SK-N-SH (cell line): ENCODE data around the gene RFTN1. TPM values are rescaled to one million over a fixed set of nuclear protein-coding genes. Genes with fewer than 3 reads are reported as not detected.

Experiments used
- CTCF ChIA-PET: fragments of 300-600, 350-600 bp; formaldehyde crosslinking; extraction: SDS; loops from one replicate; lab custom pipeline; 2021; lab: Yijun Ruan, JAX
- POLR2A ChIA-PET: fragments of 350-600 bp; sonication (Branson Sonifier 250); formaldehyde crosslinking; extraction: SDS; loops from one replicate; lab custom pipeline; 2020; ENCODE audit warnings: antibody characterized with exemption, inconsistent platforms; lab: Yijun Ruan, JAX
- DNase-seq: peaks from one replicate; pipeline ENCODE4 v3.0.0; 2012
- H2AFZ ChIP-seq: fragments of 200-600 bp; sonication (generic); 2 replicates; pipeline ENCODE4 v1.8.1; 2016; ENCODE audit warnings: antibody characterized with exemption, mild to moderate bottlenecking, low read depth
- H3F3A ChIP-seq: fragments of 200-600 bp; sonication (generic); replicated peaks from 2 replicates; pipeline ENCODE3; 2016; ENCODE audit warnings: antibody characterized with exemption, mild to moderate bottlenecking; ENCODE audit not compliant: insufficient read depth
- H3K27ac ChIP-seq, 2 experiments: fragments of 200-500 bp in 1 of 2; fragments of 200-600 bp in 1 of 2; sonication (Bioruptor generic) in 1 of 2; sonication (generic), shearing (Covaris generic) in 1 of 2; 2 replicates each; pipeline versions ENCODE4 v1.5.1 to v1.6.1; 2014 to 2016; ENCODE audit warnings: low read depth in 2 of 2, inconsistent platforms in 1 of 2, low read length in 1 of 2, mild to moderate bottlenecking in 1 of 2, mixed read lengths in 1 of 2
- H3K27me3 ChIP-seq: fragments of 200-600 bp; sonication (generic), shearing (Covaris generic); 2 replicates; pipeline ENCODE4 v1.6.1; 2016; ENCODE audit warnings: mixed run types; ENCODE audit not compliant: insufficient read depth
- H3K36me3 ChIP-seq, 2 experiments: fragments of 200-500 bp in 1 of 2; fragments of 200-600 bp in 1 of 2; sonication (Bioruptor generic) in 1 of 2; sonication (generic) in 1 of 2; replicated peaks in 1 of 2; 2 replicates each; pipeline versions ENCODE3 to v1.5.1; 2014 to 2016; ENCODE audit warnings: low read length in 1 of 2, mild to moderate bottlenecking in 1 of 2; ENCODE audit not compliant: insufficient read depth in 2 of 2, control insufficient read depth in 1 of 2
- H3K4me1 ChIP-seq, 2 experiments: fragments of 200-500 bp in 1 of 2; fragments of 200-600 bp in 1 of 2; sonication (Bioruptor generic) in 1 of 2; sonication (generic), shearing (Covaris generic) in 1 of 2; 2 replicates each; pipeline versions ENCODE4 v1.5.1 to v1.6.1; 2014 to 2016; ENCODE audit warnings: low read depth in 1 of 2, low read length in 1 of 2, mixed run types in 1 of 2; ENCODE audit not compliant: insufficient read depth in 2 of 2, control insufficient read depth in 1 of 2
- H3K4me2 ChIP-seq: fragments of 200-600 bp; sonication (generic), shearing (Covaris generic); 2 replicates; pipeline ENCODE4 v1.6.1; 2017; ENCODE audit warnings: mixed run types
- H3K4me3 ChIP-seq, 2 experiments: fragments of 200-500 bp in 1 of 2; fragments of 200-600 bp in 1 of 2; sonication (Bioruptor generic) in 1 of 2; sonication (generic), shearing (Covaris generic) in 1 of 2; 2 replicates each; pipeline versions ENCODE4 v1.5.1 to v1.8.1; 2014 to 2016; ENCODE audit warnings: low read depth in 2 of 2, inconsistent platforms in 1 of 2, low read length in 1 of 2, mild to moderate bottlenecking in 1 of 2, mixed read lengths in 1 of 2, moderate library complexity in 1 of 2
- H3K79me2 ChIP-seq: fragments of 200-600 bp; sonication (generic); 2 replicates; pipeline ENCODE4 v1.8.1; 2017; ENCODE audit warnings: mild to moderate bottlenecking; ENCODE audit not compliant: insufficient read depth
- H3K9ac ChIP-seq: fragments of 200-600 bp; sonication (generic); 2 replicates; pipeline ENCODE4 v1.6.1; 2017; ENCODE audit warnings: mixed run types
- H3K9me2 ChIP-seq: fragments of 200-600 bp; sonication (generic); 2 replicates; pipeline ENCODE4 v1.6.1; 2017; ENCODE audit warnings: mixed run types
- H3K9me3 ChIP-seq: fragments of 200-600 bp; sonication (generic); 2 replicates; pipeline ENCODE4 v1.6.1; 2017; ENCODE audit warnings: mixed run types, mild to moderate bottlenecking, moderate library complexity
- H4K20me1 ChIP-seq: fragments of 200-600 bp; sonication (generic); 2 replicates; pipeline ENCODE4 v1.6.1; 2017; ENCODE audit warnings: mild to moderate bottlenecking, mixed run types; ENCODE audit not compliant: insufficient read depth
- CHD2 ChIP-seq: fragments of 150-350 bp; IDR thresholded peaks from 2 replicates; pipeline ENCODE4 v1.6.1; 2018; ENCODE audit warnings: low read length; ENCODE audit not compliant: partially characterized antibody
- ELF1 ChIP-seq: IDR thresholded peaks from 2 replicates; pipeline ENCODE4 v1.4.0; 2012
- EZH2phosphoT487 ChIP-seq: fragments of 200-600 bp; sonication (generic); IDR thresholded peaks from 2 replicates; pipeline ENCODE4 v1.6.1; 2017; ENCODE audit warnings: low read depth, mixed run types, mild to moderate bottlenecking, antibody characterized with exemption, moderate library complexity, borderline replicate concordance
- FOSL2 ChIP-seq: IDR thresholded peaks from 2 replicates; pipeline ENCODE4 v1.4.0; 2012; ENCODE audit warnings: low read depth, mild to moderate bottlenecking, moderate library complexity, borderline replicate concordance
- FOXJ3 ChIP-seq: sonication (generic); formaldehyde crosslinking; IDR thresholded peaks from 2 replicates; pipeline ENCODE4 v1.5.1; 2020; ENCODE audit warnings: mild to moderate bottlenecking, missing genetic modification reagents
- GATA2 ChIP-seq: sonication (generic); formaldehyde crosslinking; IDR thresholded peaks from 2 replicates; pipeline ENCODE4 v1.5.0; 2020; ENCODE audit warnings: mild to moderate bottlenecking, missing genetic modification reagents
- NRF1 ChIP-seq: IDR thresholded peaks from 2 replicates; pipeline ENCODE4 v1.6.1; 2012; ENCODE audit warnings: low read depth, mild to moderate bottlenecking, low read length
- RFX5 ChIP-seq: IDR thresholded peaks from 2 replicates; pipeline ENCODE4 v1.6.1; 2012; ENCODE audit warnings: mild to moderate bottlenecking, improper control_type of control experiment, low read length
- SIN3A ChIP-seq: IDR thresholded peaks from 2 replicates; pipeline ENCODE4 v1.6.1; 2012; ENCODE audit warnings: low read depth, mild to moderate bottlenecking, low read length, moderate library complexity, borderline replicate concordance
- SMC3 ChIP-seq: IDR thresholded peaks from 2 replicates; pipeline ENCODE4 v1.6.1; 2012; ENCODE audit warnings: low read depth, low read length, improper control_type of control experiment
- TEAD4 ChIP-seq: IDR thresholded peaks from 2 replicates; pipeline ENCODE4 v1.4.0; 2012; ENCODE audit warnings: mild to moderate bottlenecking, borderline replicate concordance; ENCODE audit not compliant: insufficient read depth
- WGBS: methylation state at CpG from one replicate; pipeline ENCODE4 v1.1.6; 2017; ENCODE audit warnings: low lambda C conversion rate; 5-methylcytosine and 5-hydroxymethylcytosine counted together
- polyA plus RNA-seq, 3 experiments: library from polyadenylated mRNA; depleted of rRNA; stranded (reverse); fragments of >200 nt; gene quantifications; 2 replicates each; pipeline ENCODE4 v1.2.3, GENCODE V29; 2012
- TF ChIP-seq, protein P1 (sequence below): IDR thresholded peaks from 2 replicates; pipeline ENCODE4; 2012
- TF ChIP-seq, protein P2 (sequence below): IDR thresholded peaks from 2 replicates; pipeline ENCODE4 v1.6.1; 2012; ENCODE audit warnings: mild to moderate bottlenecking, low read depth, low read length, moderate library complexity
- TF ChIP-seq, protein P3 (sequence below): fragments of 150-350 bp; IDR thresholded peaks from 2 replicates; pipeline ENCODE4 v1.6.1; 2017; ENCODE audit warnings: antibody characterized with exemption, low read length, low read depth, borderline replicate concordance
- TF ChIP-seq, protein P4 (sequence below): IDR thresholded peaks from 2 replicates; pipeline ENCODE4 v1.4.0; 2012; ENCODE audit warnings: low read depth, borderline replicate concordance

RFTN1 gene
- polyA plus RNA-seq, 1 of the 3 experiments (the other 2 are of a cell fraction) = 21.2 TPM

DNA sequence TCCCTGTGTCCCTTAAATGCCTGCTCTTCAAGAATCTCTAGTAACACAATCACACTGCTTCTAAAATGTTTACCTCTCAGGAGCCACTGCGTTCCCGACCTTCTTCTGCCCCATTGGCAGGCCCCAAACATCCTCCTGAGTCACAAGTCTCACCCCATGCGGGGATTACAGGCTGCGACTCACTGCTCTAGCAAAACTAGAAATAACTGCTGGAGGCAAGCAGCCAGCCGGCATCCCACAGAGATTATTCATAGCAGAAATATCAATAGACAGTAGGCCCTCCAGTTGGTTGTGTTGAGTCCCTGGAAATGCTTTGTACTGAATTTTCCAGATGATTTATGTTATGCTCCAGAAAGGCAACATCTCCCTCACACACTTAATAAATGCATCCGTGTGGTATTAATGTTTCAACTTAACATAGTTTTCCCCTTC is 64.8 kb downstream of the RFTN1 start (continued):
- TF ChIP-seq, protein P1, sequence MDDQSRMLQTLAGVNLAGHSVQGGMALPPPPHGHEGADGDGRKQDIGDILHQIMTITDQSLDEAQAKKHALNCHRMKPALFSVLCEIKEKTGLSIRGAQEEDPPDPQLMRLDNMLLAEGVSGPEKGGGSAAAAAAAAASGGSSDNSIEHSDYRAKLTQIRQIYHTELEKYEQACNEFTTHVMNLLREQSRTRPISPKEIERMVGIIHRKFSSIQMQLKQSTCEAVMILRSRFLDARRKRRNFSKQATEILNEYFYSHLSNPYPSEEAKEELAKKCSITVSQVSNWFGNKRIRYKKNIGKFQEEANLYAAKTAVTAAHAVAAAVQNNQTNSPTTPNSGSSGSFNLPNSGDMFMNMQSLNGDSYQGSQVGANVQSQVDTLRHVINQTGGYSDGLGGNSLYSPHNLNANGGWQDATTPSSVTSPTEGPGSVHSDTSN = peak; percentile 74; the same call in 1 of the 2 replicates
- TF ChIP-seq, protein P2, sequence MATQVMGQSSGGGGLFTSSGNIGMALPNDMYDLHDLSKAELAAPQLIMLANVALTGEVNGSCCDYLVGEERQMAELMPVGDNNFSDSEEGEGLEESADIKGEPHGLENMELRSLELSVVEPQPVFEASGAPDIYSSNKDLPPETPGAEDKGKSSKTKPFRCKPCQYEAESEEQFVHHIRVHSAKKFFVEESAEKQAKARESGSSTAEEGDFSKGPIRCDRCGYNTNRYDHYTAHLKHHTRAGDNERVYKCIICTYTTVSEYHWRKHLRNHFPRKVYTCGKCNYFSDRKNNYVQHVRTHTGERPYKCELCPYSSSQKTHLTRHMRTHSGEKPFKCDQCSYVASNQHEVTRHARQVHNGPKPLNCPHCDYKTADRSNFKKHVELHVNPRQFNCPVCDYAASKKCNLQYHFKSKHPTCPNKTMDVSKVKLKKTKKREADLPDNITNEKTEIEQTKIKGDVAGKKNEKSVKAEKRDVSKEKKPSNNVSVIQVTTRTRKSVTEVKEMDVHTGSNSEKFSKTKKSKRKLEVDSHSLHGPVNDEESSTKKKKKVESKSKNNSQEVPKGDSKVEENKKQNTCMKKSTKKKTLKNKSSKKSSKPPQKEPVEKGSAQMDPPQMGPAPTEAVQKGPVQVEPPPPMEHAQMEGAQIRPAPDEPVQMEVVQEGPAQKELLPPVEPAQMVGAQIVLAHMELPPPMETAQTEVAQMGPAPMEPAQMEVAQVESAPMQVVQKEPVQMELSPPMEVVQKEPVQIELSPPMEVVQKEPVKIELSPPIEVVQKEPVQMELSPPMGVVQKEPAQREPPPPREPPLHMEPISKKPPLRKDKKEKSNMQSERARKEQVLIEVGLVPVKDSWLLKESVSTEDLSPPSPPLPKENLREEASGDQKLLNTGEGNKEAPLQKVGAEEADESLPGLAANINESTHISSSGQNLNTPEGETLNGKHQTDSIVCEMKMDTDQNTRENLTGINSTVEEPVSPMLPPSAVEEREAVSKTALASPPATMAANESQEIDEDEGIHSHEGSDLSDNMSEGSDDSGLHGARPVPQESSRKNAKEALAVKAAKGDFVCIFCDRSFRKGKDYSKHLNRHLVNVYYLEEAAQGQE = 0 out of 2 replicates have a peak, but pooled peaks have one; percentile 48
- no peak for TF ChIP-seq EZH2phosphoT487

DNA sequence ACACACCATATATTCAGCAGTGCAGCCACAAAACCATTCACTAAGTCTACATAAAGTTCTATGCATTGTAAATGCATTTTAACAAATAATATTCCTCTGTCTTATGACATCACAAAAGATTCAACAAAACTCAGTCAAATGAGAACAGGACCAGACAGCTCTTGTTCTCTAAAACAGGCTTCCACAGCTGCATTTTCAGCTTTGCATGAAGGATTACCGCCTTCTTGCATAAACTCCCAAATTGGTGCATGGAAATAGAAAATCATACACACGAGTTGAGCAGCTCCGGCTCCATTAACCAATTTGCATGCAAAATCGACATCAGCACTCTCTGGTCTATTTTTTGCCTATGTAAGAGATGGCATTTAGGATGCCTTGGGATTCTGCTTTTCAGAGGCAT is 66.4 kb downstream of the RFTN1 start:
- Histone ChIP-seq H2AFZ (no peak overlapping the region), H3K36me3 (no peaks in the 10 kb centered on the region), H3K9me3 (no peaks in the 10 kb centered on the region; the same call in 1 of the 2 replicates), H3K4me2 (no peak overlapping the region), H4K20me1 (peaks cover 3% of the 10 kb centered on the region; the same call in 1 of the 2 replicates), H3F3A (peaks cover 18% of the 10 kb centered on the region), H3K27ac (peak overlapping the region in 1 of 2 experiments; percentile 95; a peak in 1 of 4 replicates), H3K9me2 (no peaks in the 10 kb centered on the region), H3K79me2 (peaks cover 12% of the 10 kb centered on the region; the same call in 1 of the 2 replicates), H3K9ac (no peak overlapping the region), H3K4me3 (no peak overlapping the region), H3K4me1 (peaks cover 16 to 28% of the 10 kb centered on the region in 2 experiments; a peak in 2 of 4 replicates), H3K27me3 (no peaks in the 10 kb centered on the region)
- DNase-seq = no peak
- CTCF ChIA-PET = no interaction called here
- TF ChIP-seq NRF1 = no peak
- TF ChIP-seq TEAD4 = no peak
- no peak for TF ChIP-seq FOXJ3
- WGBS = 95% methylated on average over 4 of the region's 4 CpGs
- POLR2A ChIA-PET = no interaction called here

DNA sequence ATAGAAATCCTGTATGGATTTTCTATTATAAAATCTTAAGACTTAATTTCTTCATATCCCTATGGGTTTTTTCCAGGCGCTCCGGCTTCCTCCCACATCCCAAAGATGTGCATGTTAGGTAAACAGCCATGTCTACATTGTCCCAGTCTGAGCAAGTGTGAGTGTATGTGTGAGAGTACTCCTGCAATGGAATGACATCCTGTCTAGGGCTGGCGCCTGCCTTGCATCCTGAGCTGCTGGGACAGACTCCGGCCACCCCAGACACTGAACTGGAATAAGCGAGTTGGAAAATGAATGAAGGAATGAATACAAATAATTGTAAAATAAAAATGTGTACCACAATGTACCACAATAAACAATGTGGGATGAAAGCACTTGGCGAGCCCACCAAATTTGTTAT is 69.2 kb downstream of the RFTN1 start:
- H4K20me1 ChIP-seq = peaks cover 3% of the 10 kb centered on the region; the same call in 1 of the 2 replicates
- no peaks in the 10 kb centered on the region for H3K9me2 ChIP-seq
- peak overlapping the region in 1 of 2 experiments; percentile 28; a peak in 1 of 4 replicates for H3K27ac ChIP-seq
- WGBS = 91% methylated on average over 6 of the region's 6 CpGs
- peaks cover 13% of the 10 kb centered on the region for H3F3A ChIP-seq
- H3K9ac ChIP-seq = no peak overlapping the region
- TF ChIP-seq GATA2 = no peak
- no peak for TF ChIP-seq CHD2
- TF ChIP-seq RFX5 = no peak
- TF ChIP-seq, protein P3, sequence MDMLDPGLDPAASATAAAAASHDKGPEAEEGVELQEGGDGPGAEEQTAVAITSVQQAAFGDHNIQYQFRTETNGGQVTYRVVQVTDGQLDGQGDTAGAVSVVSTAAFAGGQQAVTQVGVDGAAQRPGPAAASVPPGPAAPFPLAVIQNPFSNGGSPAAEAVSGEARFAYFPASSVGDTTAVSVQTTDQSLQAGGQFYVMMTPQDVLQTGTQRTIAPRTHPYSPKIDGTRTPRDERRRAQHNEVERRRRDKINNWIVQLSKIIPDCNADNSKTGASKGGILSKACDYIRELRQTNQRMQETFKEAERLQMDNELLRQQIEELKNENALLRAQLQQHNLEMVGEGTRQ = no peak
- TF ChIP-seq ELF1 = no peak
- TF ChIP-seq, protein P1 = no peak
- no peak for TF ChIP-seq SMC3
- no peak for TF ChIP-seq FOSL2
- TF ChIP-seq, protein P4, sequence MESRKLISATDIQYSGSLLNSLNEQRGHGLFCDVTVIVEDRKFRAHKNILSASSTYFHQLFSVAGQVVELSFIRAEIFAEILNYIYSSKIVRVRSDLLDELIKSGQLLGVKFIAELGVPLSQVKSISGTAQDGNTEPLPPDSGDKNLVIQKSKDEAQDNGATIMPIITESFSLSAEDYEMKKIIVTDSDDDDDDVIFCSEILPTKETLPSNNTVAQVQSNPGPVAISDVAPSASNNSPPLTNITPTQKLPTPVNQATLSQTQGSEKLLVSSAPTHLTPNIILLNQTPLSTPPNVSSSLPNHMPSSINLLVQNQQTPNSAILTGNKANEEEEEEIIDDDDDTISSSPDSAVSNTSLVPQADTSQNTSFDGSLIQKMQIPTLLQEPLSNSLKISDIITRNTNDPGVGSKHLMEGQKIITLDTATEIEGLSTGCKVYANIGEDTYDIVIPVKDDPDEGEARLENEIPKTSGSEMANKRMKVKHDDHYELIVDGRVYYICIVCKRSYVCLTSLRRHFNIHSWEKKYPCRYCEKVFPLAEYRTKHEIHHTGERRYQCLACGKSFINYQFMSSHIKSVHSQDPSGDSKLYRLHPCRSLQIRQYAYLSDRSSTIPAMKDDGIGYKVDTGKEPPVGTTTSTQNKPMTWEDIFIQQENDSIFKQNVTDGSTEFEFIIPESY = no peak
- no peak for TF ChIP-seq SIN3A
- no peak for TF ChIP-seq EZH2phosphoT487
- H3K27me3 ChIP-seq = no peaks in the 10 kb centered on the region
- no peak overlapping the region for H3K4me2 ChIP-seq
- peaks cover 18% of the 10 kb centered on the region; the same call in 1 of the 2 replicates for H3K79me2 ChIP-seq
- H3K9me3 ChIP-seq = no peaks in the 10 kb centered on the region; the same call in 1 of the 2 replicates
- H3K4me1 ChIP-seq = peaks cover 13 to 42% of the 10 kb centered on the region in 2 experiments; a peak in 3 of 4 replicates
- POLR2A ChIA-PET = no interaction called here
- no peak overlapping the region; a peak in 1 of 4 replicates for H3K4me3 ChIP-seq
- no peak overlapping the region for H2AFZ ChIP-seq
- DNase-seq = no peak
- CTCF ChIA-PET = interaction anchor here (1.3 kb wide), 1 partner anchor 48 kb away, joined by 3 read pairs; no protein-coding TSS in a partner anchor
- H3K36me3 ChIP-seq = no peaks in the 10 kb centered on the region
